B cell (primary cell): ENCODE data around the gene WDR12. TPM values are rescaled to one million over a fixed set of nuclear protein-coding genes. Genes with fewer than 3 reads are reported as not detected.
A peak's percentile ranks its signal among the peaks of the same experiment; 100 is the strongest.
"Not testable (repeated sequence)": the region's sequence is repeated elsewhere in the genome, so short reads cannot be mapped to it uniquely, and the experiment has no call there.

Source experiments
- ATAC-seq: fragments of 200-7000 bp; cut with Tn5 transposase; one replicate; pipeline ENCODE4 v1.10.0; 2021; ENCODE audit warnings: low read depth, mild to moderate bottlenecking, moderate number of reproducible peaks, moderate library complexity
- CTCF ChIA-PET: fragments of 350-600 bp; sonication (Branson Sonifier 250); formaldehyde crosslinking; loops from one replicate; lab custom pipeline; 2021; ENCODE audit warnings: antibody characterized with exemption, inconsistent platforms; lab: Charles Lee
- POLR2A ChIA-PET: fragments of 350-600 bp; sonication (Branson Sonifier 250); formaldehyde crosslinking; loops from one replicate; lab custom pipeline; 2021; ENCODE audit warnings: antibody characterized with exemption; lab: Charles Lee
- DNase-seq: peaks from one replicate; pipeline ENCODE4 v3.0.0; 2013
- H2AFZ ChIP-seq: 2 replicates; pipeline ENCODE4 v1.6.1; 2012; ENCODE audit warnings: mild to moderate bottlenecking, low read depth, low read length; ENCODE audit not compliant: insufficient read depth, poor library complexity, severe bottlenecking
- H3K27ac ChIP-seq, 2 donors: 1 replicate in 1 of 2; 2 replicates in 1 of 2; pipeline ENCODE4 v1.5.1; 2012 to 2013; ENCODE audit warnings: low read length in 2 of 2, mild to moderate bottlenecking in 2 of 2, moderate library complexity in 1 of 2
- H3K27me3 ChIP-seq, 4 experiments: fragments of 200-600 bp in 1 of 4; sonication (generic) in 1 of 4; replicated peaks in 1 of 4; 1 replicate in 2 of 4; 2 replicates in 2 of 4; pipeline versions ENCODE4 v1.6.1 to v1.7.0; 2013 to 2016; ENCODE audit warnings: low read length in 3 of 4, mild to moderate bottlenecking in 2 of 4, mixed read lengths in 1 of 4, moderate library complexity in 1 of 4; ENCODE audit not compliant: insufficient read depth in 4 of 4, control insufficient read depth in 3 of 4; ENCODE audit errors: control extremely low read depth in 1 of 4
- H3K36me3 ChIP-seq, 2 experiments: replicated peaks in 1 of 2; 1 replicate in 1 of 2; 2 replicates in 1 of 2; pipeline versions ENCODE4 v1.6.1 to v1.7.1; 2013; ENCODE audit warnings: low read length in 1 of 2; ENCODE audit not compliant: insufficient read depth in 2 of 2, control insufficient read depth in 1 of 2; ENCODE audit errors: control extremely low read depth in 1 of 2, extremely low read depth in 1 of 2
- H3K4me1 ChIP-seq, 2 donors: fragments of 200-600 bp in 1 of 2; sonication (generic) in 1 of 2; 1 replicate in 1 of 2; 2 replicates in 1 of 2; pipeline versions ENCODE4 v1.5.1 to v1.6.1; 2013 to 2017; ENCODE audit warnings: low read length in 2 of 2; ENCODE audit not compliant: control insufficient read depth in 2 of 2, insufficient read depth in 2 of 2
- H3K4me2 ChIP-seq: replicated peaks from 2 replicates; pipeline ENCODE3; 2012; ENCODE audit warnings: mild to moderate bottlenecking, low read depth, low read length; ENCODE audit not compliant: poor library complexity, severe bottlenecking
- H3K4me3 ChIP-seq, 5 experiments: fragments of 200-600 bp in 1 of 5; sonication (generic) in 1 of 5; 1 replicate in 3 of 5; 2 replicates in 2 of 5; pipeline versions ENCODE4 v1.5.1 to v1.7.0; 2011 to 2016; ENCODE audit warnings: low read length in 4 of 5, mild to moderate bottlenecking in 4 of 5, low read depth in 2 of 5, control low read depth in 1 of 5, moderate library complexity in 1 of 5; ENCODE audit not compliant: insufficient read depth in 1 of 5; ENCODE audit errors: control extremely low read depth in 1 of 5, extremely low read depth in 1 of 5
- H3K79me2 ChIP-seq: fragments of 200-600 bp; sonication (generic); one replicate; pipeline ENCODE4 v1.6.0; 2016; ENCODE audit warnings: low read length; ENCODE audit not compliant: control insufficient read depth, insufficient read depth
- H3K9ac ChIP-seq: fragments of 200-600 bp; sonication (generic); 2 replicates; pipeline ENCODE4 v1.6.1; 2017; ENCODE audit warnings: mild to moderate bottlenecking, low read length, moderate library complexity
- H3K9me3 ChIP-seq, 3 donors: one replicate each; pipeline versions ENCODE4 v1.6.1 to v1.7.1; 2013; ENCODE audit warnings: low read length in 2 of 3; ENCODE audit not compliant: control insufficient read depth in 2 of 3, insufficient read depth in 1 of 3; ENCODE audit errors: control extremely low read depth in 1 of 3
- H4K20me1 ChIP-seq: 2 replicates; pipeline ENCODE4 v1.6.0; 2012; ENCODE audit warnings: mild to moderate bottlenecking, low read length; ENCODE audit not compliant: insufficient read depth, control insufficient read depth, poor library complexity, severe bottlenecking
- H3K27ac Mint-ChIP-seq: one replicate; pipeline ENCODE4 v1.8.0; 2021; ENCODE audit warnings: mixed read lengths
- H3K27me3 Mint-ChIP-seq: one replicate; pipeline ENCODE4 v1.8.0; 2021; ENCODE audit warnings: mixed read lengths
- H3K4me1 Mint-ChIP-seq: one replicate; pipeline ENCODE4 v1.8.0; 2021; ENCODE audit warnings: mixed read lengths
- H3K4me3 Mint-ChIP-seq: one replicate; pipeline ENCODE4 v1.8.0; 2021; ENCODE audit warnings: mixed read lengths
- H3K9me3 Mint-ChIP-seq: one replicate; pipeline ENCODE4 v1.8.0; 2022; ENCODE audit warnings: mixed read lengths; ENCODE audit not compliant: insufficient read depth
- CTCF ChIP-seq: fragments of 200-600 bp; IDR thresholded peaks from one replicate; pipeline ENCODE4 v1.8.0; 2022; ENCODE audit warnings: antibody characterized with exemption, mild to moderate bottlenecking
- EZH2 ChIP-seq: IDR thresholded peaks from 2 replicates; pipeline ENCODE4 v1.6.1; 2012; ENCODE audit warnings: borderline replicate concordance, low read depth, mild to moderate bottlenecking, moderate library complexity, low read length; ENCODE audit not compliant: insufficient read depth, poor library complexity, severe bottlenecking
- WGBS: methylation state at CpG from one replicate; pipeline ENCODE4 v1.1.5; 2013; ENCODE audit warnings: missing lambda C conversion rate; ENCODE audit not compliant: insufficient coverage; 5-methylcytosine and 5-hydroxymethylcytosine counted together
- intact Hi-C: fragments of 100-400 bp; cut with micrococcal nuclease; formaldehyde crosslinking; loops from one replicate; pipeline ENCODE4 v1.10.0; 2022
- polyA plus RNA-seq: library from polyadenylated mRNA; depleted of rRNA; stranded (reverse); fragments of >200 nt; gene quantifications from 2 replicates; pipeline ENCODE4 v1.2.3, GENCODE V29; 2012
- total RNA-seq, 2 donors: library from RNA; stranded (reverse); fragments of 120-200 nt in 1 of 2; gene quantifications; 1 replicate in 1 of 2; 2 replicates in 1 of 2; pipeline versions ENCODE4 v1.2.3 to v1.2.4, GENCODE V29; 2013 to 2022

Gene WDR12
- total and polyA plus RNA-seq, 2 donors (not counting 1 experiment from before 2014, with no cell fraction given): 7.1 to 20.8 TPM

- H3K27me3 Mint-ChIP-seq, H3K27me3 ChIP-seq, H3K9me3 Mint-ChIP-seq, H3K9me3 ChIP-seq, H3K36me3 ChIP-seq: not testable (repeated sequence)
- Mint-ChIP-seq H3K4me3 (peak overlapping the region; percentile 99), H3K4me1 (peaks cover 24% of the 10 kb centered on the region), H3K27ac (peak overlapping the region; percentile 99)
- Histone ChIP-seq H3K27ac (peak overlapping the region; percentile 67 to 83), H3K4me2 (peak overlapping the region; percentile 83), H3K9ac (peak overlapping the region; percentile 91), H3K4me1 (peaks cover 5 to 11% of the 10 kb centered on the region in 2 donors), H3K4me3 (peak overlapping the region; percentile 52 to 100 (median 97)), H3K79me2 (peaks cover 37% of the 10 kb centered on the region), H2AFZ (peak overlapping the region; percentile 95), H4K20me1 (peaks cover 14% of the 10 kb centered on the region)
- intact Hi-C loops: loop anchor here (5.0 to 10.0 kb wide), 2 partner anchors 325 to 878 kb away; partner anchors contain the start of gene FZD7
- ChIA-PET CTCF (interaction anchor here (3.0 kb wide), 1 partner anchor 326 kb away, joined by 15 read pairs; the partner anchor contains the start of gene CYP20A1), POLR2A (interaction anchor here (0.7 to 2.5 kb wide), 3 partner anchors 8 to 326 kb away, joined by 3 to 10 read pairs (median 3); partner anchors contain the start of gene CYP20A1)
- DNase-seq: peak; percentile 56
- peak; percentile 57 for ATAC-seq
- 3% methylated on average over 5 of the region's 49 CpGs for WGBS
These were observed 1.1 kb upstream of the WDR12 start for GRCh38 chr2:202912342-202913201.

GRCh38 chr2:202911203-202911511 is 316 bp downstream of the WDR12 start:
- POLR2A ChIA-PET: interaction anchor here (1.2 to 2.5 kb wide), 2 partner anchors 14 to 328 kb away, joined by 3 to 10 read pairs; partner anchors contain the start of gene CYP20A1
- ATAC-seq (no peak), DNase-seq (no peak)
- peaks cover 24% of the 10 kb centered on the region for H3K4me1 Mint-ChIP-seq
- no peaks in the 10 kb centered on the region for H3K27me3 Mint-ChIP-seq
- Histone ChIP-seq H3K79me2 (peaks cover 33% of the 10 kb centered on the region), H3K9ac (peak overlapping the region; percentile 91), H3K9me3 (no peaks in the 10 kb centered on the region), H3K27me3 (no peaks in the 10 kb centered on the region), H3K27ac (peak overlapping the region; percentile 67 to 83), H3K4me2 (peak overlapping the region; percentile 83), H4K20me1 (peaks cover 14% of the 10 kb centered on the region), H2AFZ (peak overlapping the region; percentile 95), H3K4me3 (peak overlapping the region; percentile 52 to 100 (median 97)), H3K36me3 (peaks cover 0 to 1% of the 10 kb centered on the region in 2 experiments), H3K4me1 (peaks cover 5 to 11% of the 10 kb centered on the region in 2 donors)
- H3K27ac Mint-ChIP-seq: peak overlapping the region; percentile 99
- CTCF ChIA-PET: interaction anchor here (0.6 to 3.5 kb wide), 4 partner anchors 41 to 417 kb away, joined by 3 to 15 read pairs (median 8); partner anchors contain the start of genes ABI2, CYP20A1 and ICA1L
- peak overlapping the region; percentile 99 for H3K4me3 Mint-ChIP-seq
- no peaks in the 10 kb centered on the region for H3K9me3 Mint-ChIP-seq
- WGBS: 0% methylated on average over 5 of the region's 8 CpGs
- TF ChIP-seq CTCF (no peak), EZH2 (no peak)
- intact Hi-C loops: loop anchor here (1.0 to 10.0 kb wide), 7 partner anchors 40 to 876 kb away; partner anchors contain the start of genes CYP20A1, FAM117B, FZD7 and ICA1L
